ENCODE data around the gene SYPL2.

GRCh38 chr1:109482791-109483671 lies 16.7 kb downstream of the SYPL2 start:
- no peak for TF ChIP-seq CTCF (IDR thresholded peaks at IDR 0.05)
- no peak for TF ChIP-seq POLR2A (IDR thresholded peaks at IDR 0.05)

Data from heart left ventricle (tissue), 13 donors.